HG03521 (cell line): ENCODE data around the gene MLXIPL.
"Not testable (repeated sequence)": the region's sequence is repeated elsewhere in the genome, so short reads cannot be mapped to it uniquely, and the experiment has no call there.

Experiments
- ATAC-seq: cut with Tn5 transposase; IDR thresholded peaks from one replicate; pipeline ENCODE4 v1.9.1; 2021; ENCODE audit warnings: mild to moderate bottlenecking, moderate library complexity; ENCODE audit not compliant: unreplicated experiment

Gene MLXIPL

GRCh38 chr7:73556208-73557107 lies 67.9 kb downstream of the MLXIPL start:
- ATAC-seq = no peak

DNA sequence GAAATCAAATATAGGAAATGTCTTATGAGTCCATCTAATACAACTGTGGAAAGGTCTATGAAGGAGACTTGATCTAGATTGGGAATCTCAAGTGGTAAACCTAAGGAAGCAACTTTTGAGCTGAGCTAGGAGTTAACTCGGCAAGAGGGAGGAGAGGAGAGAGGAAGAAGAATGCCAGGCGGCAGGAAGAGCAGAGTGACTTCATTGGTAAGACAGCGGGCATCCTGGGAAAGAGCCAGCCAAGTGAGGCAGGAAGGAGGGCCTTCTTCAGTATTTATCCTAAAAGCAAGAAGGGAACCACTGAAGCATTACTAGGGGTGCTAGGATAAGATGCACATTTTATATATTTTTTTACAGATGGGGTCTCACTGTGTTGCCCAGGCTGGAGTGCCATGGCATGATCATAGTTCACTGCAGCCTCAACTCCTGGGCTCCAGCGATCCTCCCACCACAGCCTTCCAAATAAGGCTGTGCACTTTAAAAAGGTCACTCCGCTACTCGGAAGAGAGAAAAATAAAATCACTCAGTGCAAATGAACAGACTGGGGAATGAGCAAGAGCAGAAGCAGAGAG lies 68.8 kb downstream of the MLXIPL start:
- ATAC-seq = no peak

- ATAC-seq = not testable (repeated sequence)
Measured at GRCh38 chr7:73550093-73550492, 74.2 kb downstream of the MLXIPL start.

DNA sequence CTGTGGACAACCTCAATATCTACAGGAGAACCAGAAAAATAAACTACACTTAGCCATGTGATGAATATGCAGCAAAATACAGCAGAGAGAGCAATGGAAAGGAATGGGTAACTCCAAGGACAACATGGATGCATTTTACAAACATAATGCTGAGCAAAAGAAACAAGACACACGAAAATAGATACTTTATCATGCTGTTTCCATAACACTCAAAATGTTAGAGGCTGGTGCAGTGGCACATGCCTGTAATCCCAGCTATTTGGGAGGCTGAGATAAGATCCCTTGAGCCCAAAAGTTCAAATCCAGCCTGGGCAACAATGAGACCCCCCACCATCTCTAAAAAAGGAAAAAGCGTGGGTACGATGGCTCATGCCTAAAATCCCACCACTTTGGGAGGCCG lies 75.1 kb downstream of the MLXIPL start:
- ATAC-seq = no peak

- no peak for ATAC-seq
Measured at GRCh38 chr7:73547841-73548240, 76.5 kb downstream of the MLXIPL start.

DNA sequence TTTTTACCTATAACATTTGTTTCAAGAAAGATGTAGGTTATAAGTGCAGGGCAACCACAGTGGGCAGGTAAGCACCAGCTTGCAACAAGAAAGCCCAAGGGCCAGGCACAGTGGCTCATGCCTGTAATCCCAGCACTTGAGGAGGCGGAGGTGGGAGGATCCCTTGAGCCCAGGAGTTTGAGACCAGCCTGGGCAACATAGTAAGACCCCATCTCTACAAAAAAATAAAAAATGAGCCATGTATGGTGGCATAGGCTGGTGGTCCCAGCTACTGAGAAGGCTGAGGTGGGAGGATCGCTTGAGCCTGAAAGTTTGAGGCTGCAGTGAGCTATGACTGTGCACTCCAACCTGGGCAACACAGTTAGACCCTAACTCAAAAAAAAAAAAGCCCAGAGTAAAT lies 79.6 kb downstream of the MLXIPL start:
- no peak for ATAC-seq
